ENCODE measurements around the gene CIDEB. TPM values are rescaled to one million over a fixed set of nuclear protein-coding genes. Genes with fewer than 3 reads are reported as not detected.
A peak's percentile ranks its signal among the peaks of the same experiment; 100 is the strongest.

The CIDEB gene
- total and polyA plus RNA-seq, 2 of the 13 experiments (the other 11 are each of a cell fraction or from before 2014, with no cell fraction given): 35.8 to 110 TPM

DNA sequence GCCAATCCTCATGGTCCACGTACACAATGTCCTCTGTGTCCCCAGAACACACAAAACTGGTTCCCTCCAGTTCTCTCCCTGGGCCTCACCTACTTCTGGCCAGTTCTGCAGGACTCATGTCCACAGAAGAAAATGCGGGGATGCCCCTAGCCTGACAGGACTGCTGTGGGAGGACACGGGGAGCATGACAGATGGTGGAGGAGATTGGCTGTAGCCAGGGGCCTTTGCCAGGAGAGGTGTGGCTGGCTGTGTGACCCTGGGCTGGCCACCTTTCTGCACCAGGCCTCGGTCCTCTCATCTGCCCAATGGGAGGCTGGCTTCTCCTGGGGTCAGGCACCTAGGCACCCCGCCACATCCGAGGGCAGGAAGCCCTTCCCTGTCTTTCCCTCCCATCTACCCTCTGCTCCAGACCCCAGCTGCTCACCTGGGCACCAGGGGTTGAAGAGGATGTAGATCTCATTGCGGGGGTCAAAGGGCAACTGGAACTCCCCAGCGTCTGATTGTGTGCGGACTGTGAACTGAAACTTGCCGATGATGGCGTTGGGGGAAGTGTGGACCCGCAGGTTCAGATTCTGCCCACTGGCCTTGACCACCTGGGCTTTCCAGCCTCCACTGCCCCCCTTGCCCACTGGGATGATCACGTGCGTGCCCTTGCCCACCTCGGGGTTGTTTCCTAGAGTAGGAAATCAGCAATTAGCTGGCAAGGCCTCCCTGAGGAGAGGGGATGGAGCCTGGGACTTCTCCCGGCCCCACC, 47.6 kb downstream of the CIDEB start (continued):
- TF ChIP-seq, protein P1, sequence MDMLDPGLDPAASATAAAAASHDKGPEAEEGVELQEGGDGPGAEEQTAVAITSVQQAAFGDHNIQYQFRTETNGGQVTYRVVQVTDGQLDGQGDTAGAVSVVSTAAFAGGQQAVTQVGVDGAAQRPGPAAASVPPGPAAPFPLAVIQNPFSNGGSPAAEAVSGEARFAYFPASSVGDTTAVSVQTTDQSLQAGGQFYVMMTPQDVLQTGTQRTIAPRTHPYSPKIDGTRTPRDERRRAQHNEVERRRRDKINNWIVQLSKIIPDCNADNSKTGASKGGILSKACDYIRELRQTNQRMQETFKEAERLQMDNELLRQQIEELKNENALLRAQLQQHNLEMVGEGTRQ (IDR thresholded peaks at IDR 0.05; ENCODE audit: low read depth, low read length): no peak
- TF ChIP-seq, protein P1 (CRISPR knock-in tag; IDR thresholded peaks at IDR 0.05; ENCODE audit: borderline replicate concordance): no peak
- TF ChIP-seq, protein P2, sequence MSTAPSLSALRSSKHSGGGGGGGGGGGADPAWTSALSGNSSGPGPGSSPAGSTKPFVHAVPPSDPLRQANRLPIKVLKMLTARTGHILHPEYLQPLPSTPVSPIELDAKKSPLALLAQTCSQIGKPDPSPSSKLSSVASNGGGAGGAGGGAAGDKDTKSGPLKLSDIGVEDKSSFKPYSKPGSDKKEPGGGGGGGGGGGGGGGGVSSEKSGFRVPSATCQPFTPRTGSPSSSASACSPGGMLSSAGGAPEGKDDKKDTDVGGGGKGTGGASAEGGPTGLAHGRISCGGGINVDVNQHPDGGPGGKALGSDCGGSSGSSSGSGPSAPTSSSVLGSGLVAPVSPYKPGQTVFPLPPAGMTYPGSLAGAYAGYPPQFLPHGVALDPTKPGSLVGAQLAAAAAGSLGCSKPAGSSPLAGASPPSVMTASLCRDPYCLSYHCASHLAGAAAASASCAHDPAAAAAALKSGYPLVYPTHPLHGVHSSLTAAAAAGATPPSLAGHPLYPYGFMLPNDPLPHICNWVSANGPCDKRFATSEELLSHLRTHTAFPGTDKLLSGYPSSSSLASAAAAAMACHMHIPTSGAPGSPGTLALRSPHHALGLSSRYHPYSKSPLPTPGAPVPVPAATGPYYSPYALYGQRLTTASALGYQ (CRISPR knock-in tag; IDR thresholded peaks at IDR 0.05): no peak
- TF ChIP-seq, protein P3, sequence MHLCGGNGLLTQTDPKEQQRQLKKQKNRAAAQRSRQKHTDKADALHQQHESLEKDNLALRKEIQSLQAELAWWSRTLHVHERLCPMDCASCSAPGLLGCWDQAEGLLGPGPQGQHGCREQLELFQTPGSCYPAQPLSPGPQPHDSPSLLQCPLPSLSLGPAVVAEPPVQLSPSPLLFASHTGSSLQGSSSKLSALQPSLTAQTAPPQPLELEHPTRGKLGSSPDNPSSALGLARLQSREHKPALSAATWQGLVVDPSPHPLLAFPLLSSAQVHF (CRISPR knock-in tag; IDR thresholded peaks at IDR 0.05): no peak
- TF ChIP-seq, protein P4, sequence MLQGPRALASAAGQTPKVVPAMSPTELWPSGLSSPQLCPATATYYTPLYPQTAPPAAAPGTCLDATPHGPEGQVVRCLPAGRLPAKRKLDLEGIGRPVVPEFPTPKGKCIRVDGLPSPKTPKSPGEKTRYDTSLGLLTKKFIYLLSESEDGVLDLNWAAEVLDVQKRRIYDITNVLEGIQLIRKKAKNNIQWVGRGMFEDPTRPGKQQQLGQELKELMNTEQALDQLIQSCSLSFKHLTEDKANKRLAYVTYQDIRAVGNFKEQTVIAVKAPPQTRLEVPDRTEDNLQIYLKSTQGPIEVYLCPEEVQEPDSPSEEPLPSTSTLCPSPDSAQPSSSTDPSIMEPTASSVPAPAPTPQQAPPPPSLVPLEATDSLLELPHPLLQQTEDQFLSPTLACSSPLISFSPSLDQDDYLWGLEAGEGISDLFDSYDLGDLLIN (CRISPR knock-in tag; IDR thresholded peaks at IDR 0.05; ENCODE audit: borderline replicate concordance): no peak
- TF ChIP-seq, protein P5, sequence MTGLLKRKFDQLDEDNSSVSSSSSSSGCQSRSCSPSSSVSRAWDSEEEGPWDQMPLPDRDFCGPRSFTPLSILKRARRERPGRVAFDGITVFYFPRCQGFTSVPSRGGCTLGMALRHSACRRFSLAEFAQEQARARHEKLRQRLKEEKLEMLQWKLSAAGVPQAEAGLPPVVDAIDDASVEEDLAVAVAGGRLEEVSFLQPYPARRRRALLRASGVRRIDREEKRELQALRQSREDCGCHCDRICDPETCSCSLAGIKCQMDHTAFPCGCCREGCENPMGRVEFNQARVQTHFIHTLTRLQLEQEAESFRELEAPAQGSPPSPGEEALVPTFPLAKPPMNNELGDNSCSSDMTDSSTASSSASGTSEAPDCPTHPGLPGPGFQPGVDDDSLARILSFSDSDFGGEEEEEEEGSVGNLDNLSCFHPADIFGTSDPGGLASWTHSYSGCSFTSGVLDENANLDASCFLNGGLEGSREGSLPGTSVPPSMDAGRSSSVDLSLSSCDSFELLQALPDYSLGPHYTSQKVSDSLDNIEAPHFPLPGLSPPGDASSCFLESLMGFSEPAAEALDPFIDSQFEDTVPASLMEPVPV (CRISPR knock-in tag; IDR thresholded peaks at IDR 0.05): no peak
- TF ChIP-seq ZNF225 (CRISPR knock-in tag; IDR thresholded peaks at IDR 0.05) (0 out of 2 replicates have a peak, but pooled peaks have one; percentile 0), ZBTB42 (CRISPR knock-in tag; IDR thresholded peaks at IDR 0.05) (0 out of 2 replicates have a peak, but pooled peaks have one; percentile 44), SMARCC2 (IDR thresholded peaks at IDR 0.05) (no peak), TCF12 (IDR thresholded peaks at IDR 0.05) (no peak), TCF12 (CRISPR knock-in tag; IDR thresholded peaks at IDR 0.05) (0 out of 2 replicates have a peak, but pooled peaks have one; percentile 30), CAMTA2 (CRISPR knock-in tag; IDR thresholded peaks at IDR 0.05; ENCODE audit: borderline replicate concordance) (peak; percentile 77; the same call in 1 of the 2 replicates), ZNF737 (CRISPR knock-in tag; IDR thresholded peaks at IDR 0.05; ENCODE audit: borderline replicate concordance) (no peak), HOXA7 (CRISPR knock-in tag; IDR thresholded peaks at IDR 0.05) (no peak), ZNF839 (CRISPR knock-in tag; IDR thresholded peaks at IDR 0.05; ENCODE audit: borderline replicate concordance) (0 out of 2 replicates have a peak, but pooled peaks have one; percentile 40), MTA3 (CRISPR knock-in tag; IDR thresholded peaks at IDR 0.05) (no peak), YY1 (IDR thresholded peaks at IDR 0.05; ENCODE audit: insufficient read depth, insufficient replicate concordance, low read depth, low read length) (no peak)
- TF ChIP-seq, protein P6, sequence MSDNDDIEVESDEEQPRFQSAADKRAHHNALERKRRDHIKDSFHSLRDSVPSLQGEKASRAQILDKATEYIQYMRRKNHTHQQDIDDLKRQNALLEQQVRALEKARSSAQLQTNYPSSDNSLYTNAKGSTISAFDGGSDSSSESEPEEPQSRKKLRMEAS (IDR thresholded peaks at IDR 0.05): no peak
- TF ChIP-seq, protein P7, sequence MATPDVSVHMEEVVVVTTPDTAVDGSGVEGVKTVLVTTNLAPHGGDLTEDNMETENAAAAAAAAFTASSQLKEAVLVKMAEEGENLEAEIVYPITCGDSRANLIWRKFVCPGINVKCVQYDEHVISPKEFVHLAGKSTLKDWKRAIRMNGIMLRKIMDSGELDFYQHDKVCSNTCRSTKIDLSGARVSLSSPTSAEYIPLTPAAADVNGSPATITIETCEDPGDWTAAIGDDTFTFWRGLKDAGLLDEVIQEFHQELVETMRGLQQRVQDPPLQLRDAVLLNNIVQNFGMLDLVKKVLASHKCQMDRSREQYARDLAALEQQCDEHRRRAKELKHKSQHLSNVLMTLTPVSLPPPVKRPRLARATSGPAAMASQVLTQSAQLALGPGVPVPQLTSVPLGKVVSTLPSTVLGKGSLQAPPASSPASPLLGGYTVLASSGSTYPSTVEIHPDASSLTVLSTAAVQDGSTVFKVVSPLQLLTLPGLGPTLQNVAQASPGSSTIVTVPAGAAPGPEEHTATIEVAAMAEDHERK (CRISPR knock-in tag; IDR thresholded peaks at IDR 0.05; ENCODE audit: low read depth): no peak

Measured in HepG2 (cell line).